DMS 273 (cell line): ENCODE data around the gene IFT122.
A peak's percentile ranks its signal among the peaks of the same experiment; 100 is the strongest.
"Not testable (repeated sequence)": the region's sequence is repeated elsewhere in the genome, so short reads cannot be mapped to it uniquely, and the experiment has no call there.

Experiments used
- DNase-seq: peaks from one replicate; lab custom pipeline; 2025; ENCODE audit not compliant: unreplicated experiment; lab: John Stamatoyannopoulos, UW

Gene IFT122

GRCh38 chr3:129469026-129469425 lies 29.0 kb downstream of the IFT122 start:
- no peak for DNase-seq

GRCh38 chr3:129470861-129471260 lies 30.8 kb downstream of the IFT122 start:
- DNase-seq: no peak

GRCh38 chr3:129473067-129473768 lies 33.2 kb downstream of the IFT122 start:
- DNase-seq: no peak

- DNase-seq: no peak
Measured at GRCh38 chr3:129473769-129474152, 33.7 kb downstream of the IFT122 start.

DNA sequence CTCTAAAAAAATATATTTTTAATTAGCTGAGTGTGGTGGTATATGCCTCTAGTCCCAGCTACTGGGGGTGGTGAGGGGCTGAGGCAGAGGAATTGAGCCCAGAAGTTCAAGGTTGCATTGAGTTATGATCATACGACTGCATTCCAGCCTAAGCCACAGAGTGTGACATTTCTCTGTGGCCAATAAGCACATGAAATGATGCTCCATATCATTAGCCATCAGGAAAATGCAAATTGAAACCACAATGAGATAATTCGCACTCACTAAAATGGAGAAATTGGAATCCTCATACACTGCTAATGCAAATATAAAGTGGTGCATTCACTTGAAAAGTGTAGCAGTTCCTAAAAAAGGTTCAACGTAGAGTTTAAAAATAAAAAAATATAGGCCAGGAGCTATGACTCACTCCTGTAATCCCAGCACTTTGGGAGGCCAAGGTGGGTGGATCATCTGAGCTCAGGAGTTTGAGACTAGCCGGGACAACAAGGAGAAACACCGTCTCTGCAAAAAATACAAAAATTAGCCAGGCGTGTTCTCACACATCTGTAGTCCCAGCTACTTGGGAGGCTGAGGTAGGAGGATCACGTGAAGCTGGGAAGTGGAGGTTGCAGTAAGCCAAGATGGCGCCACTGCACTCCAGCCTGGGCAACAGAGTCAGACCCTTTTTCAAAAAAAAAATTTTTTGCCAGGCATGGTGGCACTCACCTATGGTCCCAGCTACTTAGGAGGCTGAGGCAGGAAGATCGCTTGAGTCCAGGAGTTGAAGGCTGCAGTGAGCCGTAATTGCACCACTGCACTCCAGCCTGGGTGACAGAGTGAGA lies 35.2 kb downstream of the IFT122 start:
- no peak for DNase-seq

DNA sequence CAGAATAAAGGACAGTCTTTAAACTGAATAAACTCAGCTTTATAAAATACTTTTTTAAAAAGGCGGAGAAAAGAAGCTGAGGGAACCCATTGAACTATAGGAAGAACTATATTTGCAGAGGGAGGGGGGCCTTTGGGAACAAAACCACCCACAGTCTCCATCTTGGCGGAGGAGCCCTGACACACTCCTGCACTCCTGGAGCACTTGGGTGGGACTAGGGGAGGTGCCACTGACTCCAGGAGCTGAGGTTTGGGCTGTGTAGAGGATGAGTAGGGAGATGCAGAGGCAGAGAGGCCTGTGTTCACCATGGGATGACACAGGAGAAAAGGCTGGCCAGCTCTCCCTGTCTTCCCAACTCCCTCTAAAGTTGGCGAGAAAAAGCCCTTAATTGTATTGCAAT lies 35.8 kb downstream of the IFT122 start:
- DNase-seq: no peak

DNA sequence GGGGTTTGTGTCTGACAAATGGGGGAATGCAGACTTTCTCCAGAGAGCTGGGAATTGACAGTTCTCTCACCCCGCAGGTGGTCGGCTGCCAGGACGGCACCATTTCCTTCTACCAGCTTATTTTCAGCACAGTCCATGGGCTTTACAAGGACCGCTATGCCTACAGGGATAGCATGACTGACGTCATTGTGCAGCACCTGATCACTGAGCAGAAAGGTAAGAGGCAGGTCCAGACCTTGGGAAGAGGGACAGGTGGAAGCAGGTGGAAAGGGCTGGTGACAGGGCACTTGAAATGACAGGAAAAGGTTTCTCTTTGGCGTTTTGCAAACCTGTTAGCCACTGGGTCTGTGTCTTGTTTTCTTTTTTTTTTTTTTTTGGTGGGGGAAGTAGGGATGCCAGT lies 36.6 kb downstream of the IFT122 start:
- no peak for DNase-seq

DNA sequence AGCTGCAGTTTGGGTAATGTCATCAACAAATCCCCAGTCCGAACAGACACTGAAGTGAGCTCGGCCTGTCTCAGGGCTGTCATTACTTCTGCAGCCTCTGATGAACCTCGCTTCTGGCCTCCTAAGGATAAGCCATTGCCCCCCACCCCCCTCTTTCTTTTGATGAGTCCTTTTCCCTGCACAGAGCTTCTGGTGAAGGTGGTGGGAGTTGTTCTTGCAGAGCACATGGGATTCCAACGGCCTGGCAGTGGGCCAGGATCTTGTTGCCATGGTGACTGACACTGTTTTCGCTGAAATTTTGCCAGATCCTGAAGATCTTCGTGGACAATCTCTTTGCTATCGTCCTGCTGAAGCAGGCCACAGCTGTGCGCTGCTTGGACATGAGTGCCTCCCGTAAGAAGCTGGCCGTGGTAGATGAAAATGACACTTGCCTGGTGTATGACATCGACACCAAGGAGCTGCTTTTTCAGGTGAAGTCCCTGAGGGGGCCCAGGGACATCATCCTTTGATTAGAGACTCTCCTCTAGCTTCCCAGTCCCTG lies 41.3 kb downstream of the IFT122 start:
- peak; percentile 37 for DNase-seq

DNA sequence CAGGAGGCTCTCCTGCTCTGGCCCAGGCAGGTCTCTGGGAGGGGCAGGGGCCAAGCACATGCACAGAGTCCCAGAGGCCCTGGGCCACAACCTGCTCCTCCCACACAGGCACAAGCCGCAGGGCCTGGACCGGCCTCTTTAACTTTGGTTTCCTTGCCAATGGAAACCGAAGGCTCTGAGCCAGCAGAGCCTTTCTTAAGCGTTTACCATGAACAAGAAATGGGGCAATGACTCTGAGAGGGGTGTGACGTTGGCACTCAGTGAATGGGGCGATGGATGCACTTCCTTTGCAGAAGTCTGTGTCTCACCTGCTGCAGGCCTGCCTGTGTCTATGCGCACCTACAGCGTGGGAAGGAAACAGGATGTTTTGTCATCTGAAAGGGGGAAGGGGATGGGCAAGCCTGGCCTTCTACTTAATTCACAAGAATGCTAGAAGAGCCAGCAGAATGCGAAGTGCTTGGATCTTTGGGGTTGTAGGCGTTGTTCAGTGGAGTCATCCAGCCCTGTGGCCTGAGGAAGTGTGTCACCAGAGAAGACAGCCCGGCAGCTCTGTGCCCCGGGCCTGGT lies 41.8 kb downstream of the IFT122 start:
- DNase-seq: no peak

DNA sequence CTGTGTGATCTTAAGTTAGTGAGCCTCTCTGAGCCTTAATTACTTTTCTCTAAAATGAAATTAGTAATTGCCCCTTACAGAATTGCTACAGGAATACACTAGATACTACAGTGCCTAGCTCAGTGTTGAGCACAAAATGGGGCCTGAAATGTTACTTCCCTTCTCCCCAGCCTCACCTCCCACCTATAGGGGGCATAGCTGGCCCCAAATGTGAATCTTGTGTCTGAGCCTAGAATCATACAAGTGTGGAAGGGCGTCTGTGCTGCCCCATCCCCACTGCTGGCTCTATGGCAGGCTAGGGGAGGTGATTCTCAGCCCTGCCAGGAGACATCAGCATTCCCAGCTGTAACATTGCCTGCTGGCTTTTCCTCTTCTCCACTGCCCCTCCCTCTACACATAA lies 42.7 kb downstream of the IFT122 start:
- DNase-seq: peak; percentile 64

GRCh38 chr3:129483870-129484269 lies 43.8 kb downstream of the IFT122 start:
- DNase-seq: no peak

- not testable (repeated sequence) for DNase-seq
Measured at GRCh38 chr3:129485146-129485545, 45.1 kb downstream of the IFT122 start.

- DNase-seq: no peak
Measured at GRCh38 chr3:129485721-129486663, 46.0 kb downstream of the IFT122 start.

DNA sequence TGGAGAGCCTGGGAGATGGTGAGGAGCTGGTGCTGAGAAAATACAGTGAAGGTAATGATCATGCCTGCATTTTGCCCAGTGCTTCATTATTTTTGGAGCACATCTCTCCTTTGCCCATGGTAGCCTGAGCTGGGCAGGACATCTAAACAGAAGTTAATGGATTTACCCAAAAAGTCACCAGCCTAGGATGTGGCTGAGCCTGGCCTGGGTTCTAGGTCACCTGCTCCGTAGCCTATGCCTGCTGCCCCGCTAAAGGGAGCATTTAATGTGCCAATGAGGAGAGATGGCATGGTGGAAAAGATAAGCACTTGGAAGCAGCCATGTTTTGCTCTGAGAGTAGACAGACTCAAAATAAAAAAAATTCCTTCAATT lies 46.6 kb downstream of the IFT122 start:
- DNase-seq: no peak

- no peak for DNase-seq
Measured at GRCh38 chr3:129487183-129487867, 47.3 kb downstream of the IFT122 start.

- not testable (repeated sequence) for DNase-seq
Measured at GRCh38 chr3:129487868-129488335, 47.9 kb downstream of the IFT122 start.

DNA sequence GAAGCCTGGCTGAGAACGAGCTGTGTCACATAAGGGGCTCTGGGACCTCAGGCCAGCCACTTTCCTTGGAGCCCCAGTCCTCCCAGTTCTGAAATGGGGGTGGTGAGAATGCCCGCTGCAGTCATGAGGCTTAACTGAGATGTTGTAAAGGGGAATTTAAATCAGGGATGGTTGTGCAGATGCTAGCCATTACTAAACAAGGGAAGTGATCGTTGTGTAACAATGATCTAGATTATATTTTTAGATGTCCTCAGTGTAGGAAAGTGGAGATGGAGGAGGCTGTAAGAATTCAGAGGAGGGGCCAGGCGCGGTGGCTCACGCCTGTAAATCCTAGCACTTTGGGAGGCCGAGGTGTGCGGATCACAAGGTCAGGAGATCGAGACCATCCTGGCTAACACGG lies 49.2 kb downstream of the IFT122 start:
- not testable (repeated sequence) for DNase-seq

DNA sequence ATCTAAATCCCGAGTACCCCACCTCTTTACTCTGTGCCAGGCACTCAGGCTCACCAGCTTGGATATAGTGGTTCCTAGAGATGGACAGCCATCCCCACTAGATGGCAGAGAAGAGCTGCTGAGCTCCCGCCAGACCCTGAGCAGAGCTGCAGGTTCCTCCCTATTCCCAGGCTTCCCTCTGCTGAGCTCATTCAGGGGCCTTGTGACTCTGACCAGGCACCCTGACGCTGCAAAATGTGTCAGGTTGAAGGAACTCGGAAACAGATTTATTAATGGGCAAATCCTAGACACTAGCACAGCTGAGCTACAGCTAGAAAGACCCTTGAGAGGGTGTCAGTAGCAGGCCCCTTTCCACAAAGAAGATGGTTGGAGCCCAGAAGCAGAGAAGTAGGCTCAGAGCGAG lies 50.2 kb downstream of the IFT122 start:
- peak; percentile 91 for DNase-seq

- not testable (repeated sequence) for DNase-seq
Measured at GRCh38 chr3:129491077-129491476, 51.1 kb downstream of the IFT122 start.

DNA sequence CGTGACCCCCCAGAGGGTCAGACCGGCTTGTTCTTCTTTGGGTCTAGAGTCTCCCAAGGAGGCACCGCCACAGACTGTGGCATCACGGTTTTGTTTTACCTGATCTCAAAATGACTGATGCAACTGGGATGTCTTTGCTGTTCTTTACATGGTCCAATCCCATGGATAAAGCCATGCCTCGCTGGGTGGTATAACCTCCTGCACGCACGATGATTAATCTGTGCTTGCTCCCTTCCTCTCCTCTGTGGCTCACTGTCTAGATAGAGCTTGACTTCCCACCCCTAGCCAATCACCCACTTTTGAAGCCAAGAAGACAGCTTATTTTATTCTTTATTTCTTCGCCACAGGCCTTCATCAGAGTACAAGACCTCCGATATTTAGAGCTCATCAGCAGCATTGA lies 51.8 kb downstream of the IFT122 start:
- no peak for DNase-seq
